Caco-2 (cell line): ENCODE results near the gene SELENON. TPM values are rescaled to one million over a fixed set of nuclear protein-coding genes. Genes with fewer than 3 reads are reported as not detected.

ENCODE experiments used
- BruUV-seq: library from RNA; stranded (reverse); fragments of 400-500 nt; replicated peaks from 2 replicates; lab custom pipeline; 2021; lab: Mats Ljungman, UMichigan
- CTCF ChIA-PET: fragments of 300-600 bp; sonication (Branson Sonifier 250); formaldehyde crosslinking; loops from one replicate; lab custom pipeline; 2022; ENCODE audit warnings: antibody characterized with exemption; lab: Charles Lee
- POLR2A ChIA-PET: fragments of 300-600 bp; sonication (Branson Sonifier 250); formaldehyde crosslinking; loops from one replicate; lab custom pipeline; 2022; ENCODE audit warnings: antibody characterized with exemption; lab: Charles Lee
- DNase-seq, 2 experiments: peaks; one replicate each; pipeline versions ENCODE4 v3.0.0 to v3.0.0-alpha.2; 2020 to 2022
- H3K27me3 ChIP-seq: replicated peaks from 2 replicates; pipeline ENCODE4 v1.6.0; 2011; ENCODE audit warnings: low read length; ENCODE audit not compliant: control insufficient read depth, insufficient read depth
- H3K36me3 ChIP-seq: 2 replicates; pipeline ENCODE4 v1.5.1; 2011; ENCODE audit warnings: low read length; ENCODE audit not compliant: control insufficient read depth, insufficient read depth
- H3K4me1 ChIP-seq: fragments of 250-450 bp; sonication (Bioruptor Pico); 2 replicates; pipeline ENCODE4 v1.5.1; 2020; ENCODE audit warnings: mild to moderate bottlenecking
- H3K4me3 ChIP-seq: 2 replicates; pipeline ENCODE4 v1.5.1; 2011; ENCODE audit warnings: low read depth, mild to moderate bottlenecking, control low read depth, low read length
- H3K9me3 ChIP-seq: fragments of 250-450 bp; sonication (Bioruptor Pico); 2 replicates; pipeline ENCODE4 v1.5.1; 2020; ENCODE audit warnings: mild to moderate bottlenecking, moderate library complexity
- H3K27ac Mint-ChIP-seq: one replicate; pipeline ENCODE4 v1.8.0; 2022; ENCODE audit warnings: mixed read lengths; ENCODE audit not compliant: unreplicated experiment
- H3K27me3 Mint-ChIP-seq: one replicate; pipeline ENCODE4 v1.8.0; 2022; ENCODE audit warnings: mixed read lengths; ENCODE audit not compliant: insufficient read depth, unreplicated experiment
- H3K36me3 Mint-ChIP-seq: one replicate; pipeline ENCODE4 v1.8.0; 2022; ENCODE audit warnings: mild to moderate bottlenecking, mixed read lengths; ENCODE audit not compliant: insufficient read depth, unreplicated experiment
- H3K4me1 Mint-ChIP-seq: one replicate; pipeline ENCODE4 v1.8.0; 2022; ENCODE audit warnings: low read depth, mixed read lengths; ENCODE audit not compliant: unreplicated experiment
- H3K4me3 Mint-ChIP-seq: one replicate; pipeline ENCODE4 v1.8.0; 2022; ENCODE audit warnings: mild to moderate bottlenecking, moderate library complexity, mixed read lengths; ENCODE audit not compliant: unreplicated experiment
- H3K9me3 Mint-ChIP-seq: one replicate; pipeline ENCODE4 v1.8.0; 2022; ENCODE audit warnings: mixed read lengths; ENCODE audit not compliant: unreplicated experiment
- CTCF ChIP-seq, 2 experiments: fragments of 200-600 bp in 1 of 2; IDR thresholded peaks; 1 replicate in 1 of 2; 2 replicates in 1 of 2; pipeline versions ENCODE4 v1.5.1 to v1.8.0; 2011 to 2022; ENCODE audit warnings: antibody characterized with exemption in 1 of 2, control low read depth in 1 of 2, inconsistent platforms in 1 of 2, low read depth in 1 of 2, low read length in 1 of 2, mild to moderate bottlenecking in 1 of 2, moderate library complexity in 1 of 2; ENCODE audit not compliant: insufficient read depth in 1 of 2, severe bottlenecking in 1 of 2, unreplicated experiment in 1 of 2
- intact Hi-C: fragments of 100-400 bp; cut with micrococcal nuclease; formaldehyde crosslinking; loops from one replicate; pipeline ENCODE4 v1.10.0; 2022; ENCODE audit not compliant: unreplicated experiment
- total RNA-seq: library from RNA; stranded (reverse); gene quantifications from 2 replicates; pipeline ENCODE4 v1.2.3, GENCODE V29; 2022

SELENON gene
- total RNA-seq, 1 experiment from 2014 or later: 58.3 TPM

- no peaks in the 10 kb centered on the region for H3K27me3 Mint-ChIP-seq
- H3K27ac Mint-ChIP-seq: peak overlapping the region; percentile 46
- CTCF ChIA-PET: interaction anchor here (0.6 to 1.2 kb wide), 4 partner anchors 18 to 231 kb away, joined by 3 to 17 read pairs (median 6); partner anchors contain the start of gene PAFAH2
- no TSS peak for BruUV-seq
- peaks cover 18% of the 10 kb centered on the region for H3K4me1 Mint-ChIP-seq
- H3K4me1 ChIP-seq: peaks cover 10% of the 10 kb centered on the region
- no peaks in the 10 kb centered on the region for H3K36me3 ChIP-seq
- no peak overlapping the region for H3K4me3 Mint-ChIP-seq
- no peaks in the 10 kb centered on the region for H3K9me3 ChIP-seq
- no peaks in the 10 kb centered on the region for H3K9me3 Mint-ChIP-seq
- POLR2A ChIA-PET: interaction anchor here (0.6 kb wide), 1 partner anchor 428 kb away, joined by 3 read pairs; no protein-coding TSS in a partner anchor
- no peaks in the 10 kb centered on the region for H3K27me3 ChIP-seq
- TF ChIP-seq CTCF (IDR thresholded peaks at IDR 0.05; ENCODE audit: insufficient read depth in 1 of 2, low read depth in 1 of 2, low read length in 1 of 2, severe bottlenecking in 1 of 2, unreplicated experiment in 1 of 2): no peak
- no peak overlapping the region for H3K4me3 ChIP-seq
- peaks cover 4% of the 10 kb centered on the region for H3K36me3 Mint-ChIP-seq
- peak in 1 of 2 experiments; percentile 30 for DNase-seq
- intact Hi-C loops: no loop called here
These were observed 48.5 kb downstream of the SELENON start for GRCh38 chr1:25848531-25848930.

- ChIA-PET POLR2A (no interaction called here), CTCF (no interaction called here)
- H3K4me3 Mint-ChIP-seq: no peak overlapping the region
- H3K4me1 ChIP-seq: no peaks in the 10 kb centered on the region
- TF ChIP-seq CTCF (IDR thresholded peaks at IDR 0.05; ENCODE audit: insufficient read depth in 1 of 2, low read depth in 1 of 2, low read length in 1 of 2, severe bottlenecking in 1 of 2, unreplicated experiment in 1 of 2): no peak
- H3K36me3 Mint-ChIP-seq: peaks cover 19% of the 10 kb centered on the region
- no TSS peak for BruUV-seq
- H3K4me1 Mint-ChIP-seq: peaks cover 6% of the 10 kb centered on the region
- intact Hi-C loops: no loop called here
- no peaks in the 10 kb centered on the region for H3K9me3 ChIP-seq
- no peaks in the 10 kb centered on the region for H3K27me3 ChIP-seq
- no peak for DNase-seq
- H3K4me3 ChIP-seq: no peak overlapping the region
- no peaks in the 10 kb centered on the region for H3K9me3 Mint-ChIP-seq
- no peaks in the 10 kb centered on the region for H3K27me3 Mint-ChIP-seq
- H3K27ac Mint-ChIP-seq: no peak overlapping the region
- H3K36me3 ChIP-seq: no peaks in the 10 kb centered on the region
These were observed 54.6 kb downstream of the SELENON start for GRCh38 chr1:25854554-25854953.

GRCh38 chr1:25856856-25857255 lies 56.9 kb downstream of the SELENON start:
- H3K27ac Mint-ChIP-seq: no peak overlapping the region
- Histone ChIP-seq H3K9me3 (no peaks in the 10 kb centered on the region; the same call in 1 of the 2 replicates), H3K4me1 (peaks cover 6% of the 10 kb centered on the region; the same call in 1 of the 2 replicates), H3K36me3 (no peaks in the 10 kb centered on the region), H3K27me3 (no peaks in the 10 kb centered on the region), H3K4me3 (no peak overlapping the region)
- no TSS peak for BruUV-seq
- peaks cover 29% of the 10 kb centered on the region for H3K36me3 Mint-ChIP-seq
- ChIA-PET POLR2A (no interaction called here), CTCF (no interaction called here)
- H3K4me1 Mint-ChIP-seq: peaks cover 6% of the 10 kb centered on the region
- H3K4me3 Mint-ChIP-seq: no peak overlapping the region
- no peaks in the 10 kb centered on the region for H3K9me3 Mint-ChIP-seq
- intact Hi-C loops: no loop called here
- TF ChIP-seq CTCF (IDR thresholded peaks at IDR 0.05; ENCODE audit: insufficient read depth in 1 of 2, low read depth in 1 of 2, low read length in 1 of 2, severe bottlenecking in 1 of 2, unreplicated experiment in 1 of 2): no peak
- H3K27me3 Mint-ChIP-seq: no peaks in the 10 kb centered on the region
- peak in 1 of 2 experiments; percentile 15 for DNase-seq
